ENCODE results near the gene HOXA4.

HOXA4 gene

GRCh38 chr7:27129729-27130539 lies 623 bp downstream of the HOXA4 start:
- FAIRE-seq (no peak), DNase-seq (ENCODE audit: insufficient read length, low spot score) (no peak)
- TF ChIP-seq CTCF (IDR thresholded peaks at IDR 0.05; ENCODE audit: insufficient read depth, missing control alignments): no peak

GRCh38 chr7:27128776-27129728 lies 1.5 kb downstream of the HOXA4 start:
- DNase-seq (ENCODE audit: insufficient read length, low spot score) (no peak), FAIRE-seq (no peak)
- TF ChIP-seq CTCF (IDR thresholded peaks at IDR 0.05; ENCODE audit: insufficient read depth, missing control alignments): no peak

- DNase-seq (ENCODE audit: insufficient read length, low spot score) (no peak), FAIRE-seq (no peak)
- no peak for TF ChIP-seq CTCF (IDR thresholded peaks at IDR 0.05; ENCODE audit: insufficient read depth, missing control alignments)
Observed at GRCh38 chr7:27128034-27128433, 2.5 kb downstream of the HOXA4 start.

- DNase-seq (ENCODE audit: insufficient read length, low spot score) (no peak), FAIRE-seq (no peak)
- no peak for TF ChIP-seq CTCF (IDR thresholded peaks at IDR 0.05; ENCODE audit: insufficient read depth, missing control alignments)
Observed at GRCh38 chr7:27126596-27127327, 3.8 kb downstream of the HOXA4 start.

- TF ChIP-seq CTCF (IDR thresholded peaks at IDR 0.05; ENCODE audit: insufficient read depth, missing control alignments): no peak
- no peak for FAIRE-seq
- DNase-seq (ENCODE audit: insufficient read length, low spot score): no peak
Observed at GRCh38 chr7:27125986-27126394, 4.6 kb downstream of the HOXA4 start.

- TF ChIP-seq CTCF (IDR thresholded peaks at IDR 0.05; ENCODE audit: insufficient read depth, missing control alignments): no peak
- FAIRE-seq: no peak
- no peak for DNase-seq (ENCODE audit: insufficient read length, low spot score)
Observed at GRCh38 chr7:27124902-27125689, 5.5 kb downstream of the HOXA4 start.

Measured in D721Med (cell line).